GM19438 (cell line): ENCODE data around the gene CNTN5.
A peak's percentile ranks its signal among the peaks of the same experiment; 100 is the strongest.

Source experiments
- ATAC-seq: cut with Tn5 transposase; IDR thresholded peaks from one replicate; pipeline ENCODE4 v1.9.1; 2021; ENCODE audit warnings: low read depth; ENCODE audit not compliant: unreplicated experiment

Gene CNTN5

DNA sequence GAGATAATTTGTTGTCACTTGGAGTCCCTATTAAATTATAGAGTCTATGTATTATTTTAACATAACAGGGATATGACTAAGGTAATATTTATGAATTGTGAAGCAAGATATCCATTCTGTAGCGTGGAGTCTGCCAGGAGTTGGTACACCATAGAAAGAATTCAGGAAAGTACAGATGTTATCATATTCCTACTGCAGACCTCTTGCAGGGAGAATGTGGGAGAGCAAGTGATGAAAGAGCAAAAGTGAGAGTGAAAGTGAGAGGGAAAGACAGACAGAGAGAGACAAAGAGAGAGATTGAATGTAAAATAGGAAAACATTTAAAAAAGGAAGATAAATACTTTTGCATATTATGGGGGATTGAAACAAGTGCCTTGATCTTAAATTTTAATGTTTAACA is 468.8 kb downstream of the CNTN5 start:
- ATAC-seq, result no peak

DNA sequence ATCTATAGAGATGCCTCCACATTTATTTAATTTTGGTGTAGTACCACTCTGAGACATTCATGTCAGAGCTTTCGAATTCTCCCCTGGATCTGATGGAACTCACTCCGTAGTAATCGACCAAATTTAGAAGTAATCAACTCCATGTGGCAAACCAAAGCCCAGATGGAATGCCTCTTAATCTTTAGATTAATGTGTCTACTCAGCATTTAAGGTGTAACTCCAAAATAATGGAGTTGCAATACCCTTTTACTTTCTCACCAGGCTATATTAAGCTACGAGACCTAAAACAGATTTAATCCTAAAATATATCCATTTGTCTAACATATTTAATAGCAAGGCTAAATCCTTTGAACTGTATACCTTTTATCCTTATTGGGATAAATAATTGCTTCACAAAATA is 473.3 kb downstream of the CNTN5 start:
- no peak for ATAC-seq

DNA sequence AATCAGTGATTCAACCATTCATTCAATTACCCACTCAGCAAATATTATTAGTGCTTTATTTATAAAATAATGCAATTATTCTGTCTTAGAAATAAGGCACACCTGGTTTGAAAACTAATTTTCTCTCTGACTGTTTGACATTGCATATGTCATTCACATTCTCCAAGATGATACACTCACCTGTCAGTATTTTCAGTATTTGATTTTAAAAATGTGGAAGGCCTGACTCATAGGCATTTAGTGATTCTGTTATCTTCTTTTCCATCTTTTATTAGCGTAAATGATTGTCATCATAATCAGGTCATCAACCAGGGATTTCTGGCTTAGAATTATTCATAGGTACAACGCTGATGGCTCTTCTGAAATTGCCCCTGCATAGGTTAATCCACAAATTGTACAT is 480.9 kb downstream of the CNTN5 start:
- ATAC-seq, result no peak

DNA sequence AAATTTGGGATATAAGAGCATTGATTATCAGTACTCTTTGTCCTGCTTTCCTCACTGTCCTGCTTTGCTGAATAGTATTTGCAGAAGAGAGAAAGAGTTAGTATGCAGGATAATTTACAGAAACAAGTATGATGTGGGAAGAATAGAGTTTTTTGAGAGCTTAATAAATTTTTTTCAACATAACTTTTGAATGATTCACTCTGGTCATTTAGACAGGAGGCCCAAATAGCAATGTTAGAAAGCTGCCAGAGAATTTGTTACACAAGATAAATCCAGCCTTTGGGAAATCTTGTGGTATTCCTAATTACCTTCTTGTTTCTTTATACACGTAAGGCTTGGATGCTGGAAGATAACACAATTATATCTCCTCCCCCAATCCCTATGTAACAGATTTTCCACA is 484.6 kb downstream of the CNTN5 start:
- no peak for ATAC-seq

DNA sequence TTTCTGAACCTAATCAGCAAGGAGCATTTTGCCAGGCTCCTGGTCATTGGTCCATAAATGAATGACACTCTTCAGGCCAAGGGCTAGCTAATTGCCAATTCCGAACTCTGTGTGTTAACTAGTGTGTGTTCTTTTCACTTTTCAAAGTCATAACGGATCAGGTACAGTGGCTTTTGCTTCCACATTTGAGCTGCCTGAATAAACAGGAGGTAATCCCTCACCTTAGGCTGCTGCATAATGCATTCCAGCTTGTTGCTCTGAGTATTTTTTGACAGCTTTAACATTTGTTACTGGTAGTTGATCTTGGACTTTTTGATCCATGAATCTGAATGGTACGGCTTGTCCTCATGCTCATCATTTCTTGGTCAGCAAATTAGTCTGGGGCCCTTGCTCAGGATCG is 485.1 kb downstream of the CNTN5 start:
- no peak for ATAC-seq

DNA sequence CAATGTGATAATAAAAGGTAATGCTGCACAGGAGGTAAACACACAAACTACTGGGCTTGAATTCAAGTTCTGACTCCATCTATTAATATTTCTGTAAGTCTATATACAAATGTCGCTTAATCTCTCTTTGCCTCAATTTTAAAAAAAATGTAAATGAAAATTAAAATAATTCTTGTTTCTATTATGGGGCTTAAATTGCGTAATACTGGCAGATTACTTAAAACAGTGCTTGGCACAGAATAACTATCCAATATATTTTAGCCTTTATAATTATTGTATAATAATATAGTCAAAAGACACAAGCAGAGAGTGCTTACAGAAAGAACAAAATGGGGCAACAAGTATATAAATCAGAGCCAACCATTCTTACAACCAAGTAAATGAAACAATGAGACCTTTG is 489.1 kb downstream of the CNTN5 start:
- ATAC-seq, result no peak

DNA sequence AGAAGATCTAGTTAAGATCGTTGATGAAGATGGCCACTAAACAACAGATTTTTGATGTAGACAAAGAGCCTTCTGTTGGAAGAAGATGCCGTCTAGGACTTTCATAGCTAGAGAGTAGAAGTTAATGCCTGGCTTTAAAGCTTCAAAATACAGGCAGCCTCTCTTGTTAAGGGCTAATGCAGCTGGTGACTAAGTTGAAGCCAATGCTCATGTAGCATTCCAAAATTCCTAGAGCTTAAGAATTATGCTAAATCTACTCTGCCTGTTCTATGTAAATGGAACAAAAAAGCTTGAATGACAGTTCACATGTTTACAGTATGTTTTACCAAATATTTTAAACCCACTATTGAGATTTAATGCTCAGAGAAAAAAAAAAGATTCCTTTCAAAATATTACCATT is 492.6 kb downstream of the CNTN5 start:
- ATAC-seq, result no peak

DNA sequence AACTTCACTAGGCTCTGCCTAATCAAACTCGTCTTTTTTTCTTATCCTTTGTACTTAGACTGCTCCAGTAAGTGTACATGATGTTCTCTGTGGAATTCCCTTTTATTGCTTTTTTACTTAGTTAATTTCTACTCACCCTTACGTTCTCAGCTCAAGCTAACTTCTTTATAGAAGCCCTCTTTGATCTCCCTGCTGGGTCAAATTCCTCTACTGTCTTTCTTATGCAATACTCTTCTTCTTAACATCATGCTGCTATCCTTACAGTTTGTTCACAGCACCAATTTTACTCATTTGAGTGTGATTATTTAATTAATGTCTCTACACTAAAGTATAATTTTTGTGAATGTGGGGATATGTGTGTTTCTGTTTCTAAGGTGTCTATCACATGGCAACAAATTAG is 498.3 kb downstream of the CNTN5 start:
- ATAC-seq, result no peak

DNA sequence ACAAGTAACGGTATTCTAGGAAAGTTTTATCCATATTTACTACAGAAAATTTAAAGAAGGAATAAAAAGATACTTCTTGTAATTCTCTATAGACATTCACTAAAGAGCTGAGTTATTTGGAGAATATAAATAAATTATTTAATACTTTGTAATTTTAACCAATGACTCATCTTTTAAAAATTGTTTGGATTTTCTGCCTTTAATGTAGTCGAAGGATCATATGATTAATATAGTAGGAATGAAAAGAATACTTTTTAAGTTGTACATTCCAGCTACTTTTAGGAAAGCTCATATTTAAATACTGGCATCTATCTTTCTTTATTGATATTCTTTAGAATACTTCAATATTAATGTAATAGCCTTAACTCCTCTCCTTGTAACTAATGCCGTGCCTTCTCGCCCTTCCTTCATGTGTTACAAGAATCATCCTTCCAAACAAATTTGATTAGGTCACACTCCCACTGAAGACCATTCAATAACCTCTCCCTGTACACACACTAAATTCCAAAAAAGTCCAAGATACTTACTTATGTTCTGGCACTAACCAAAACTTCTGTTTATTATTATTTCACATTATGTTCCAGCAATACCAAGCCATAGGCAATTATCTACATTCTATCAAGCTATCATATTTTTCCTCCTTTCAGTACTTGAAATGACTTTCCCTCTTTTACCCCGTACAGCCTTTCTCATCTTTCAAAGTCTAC is 501.9 kb downstream of the CNTN5 start:
- no peak for ATAC-seq

DNA sequence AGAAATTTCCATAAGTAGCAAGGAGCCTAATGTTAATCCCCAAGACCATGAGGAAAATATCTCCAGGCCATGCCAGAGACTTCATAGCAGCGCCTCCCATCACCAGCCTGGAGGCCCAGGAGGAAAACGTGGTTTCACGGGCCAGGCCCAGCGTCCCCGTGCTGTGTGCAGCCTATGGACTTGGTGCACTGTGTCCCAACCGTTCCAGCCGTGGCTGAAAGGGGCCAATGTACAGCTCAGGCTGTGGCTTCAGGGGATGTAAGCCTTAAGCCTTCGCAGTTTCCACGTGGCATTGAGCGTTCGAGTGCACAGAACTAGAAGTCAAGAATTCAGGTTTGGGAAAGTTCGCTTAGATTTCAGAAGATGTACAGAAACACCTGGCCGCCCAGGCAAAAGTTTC is 510.7 kb downstream of the CNTN5 start:
- no peak for ATAC-seq

DNA sequence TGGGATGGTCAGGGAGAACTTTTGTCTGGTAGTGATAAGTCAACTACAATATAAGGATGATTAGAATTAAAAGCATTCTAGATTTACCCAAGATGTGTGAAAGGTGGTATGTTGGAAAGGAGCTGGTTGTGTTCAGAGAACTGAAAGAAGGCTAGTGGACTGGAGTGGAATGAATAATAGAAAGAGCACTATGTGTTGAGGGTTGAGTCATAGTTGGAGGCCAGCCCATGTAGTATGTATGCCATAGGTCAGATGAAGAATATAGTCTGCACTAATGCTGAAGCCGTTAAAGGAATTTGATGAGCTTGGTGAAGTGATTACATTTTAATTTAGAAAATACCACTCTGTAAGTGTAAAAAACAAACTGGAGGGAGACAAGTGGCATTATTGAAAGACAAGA is 514.1 kb downstream of the CNTN5 start:
- ATAC-seq, result peak; percentile 52

DNA sequence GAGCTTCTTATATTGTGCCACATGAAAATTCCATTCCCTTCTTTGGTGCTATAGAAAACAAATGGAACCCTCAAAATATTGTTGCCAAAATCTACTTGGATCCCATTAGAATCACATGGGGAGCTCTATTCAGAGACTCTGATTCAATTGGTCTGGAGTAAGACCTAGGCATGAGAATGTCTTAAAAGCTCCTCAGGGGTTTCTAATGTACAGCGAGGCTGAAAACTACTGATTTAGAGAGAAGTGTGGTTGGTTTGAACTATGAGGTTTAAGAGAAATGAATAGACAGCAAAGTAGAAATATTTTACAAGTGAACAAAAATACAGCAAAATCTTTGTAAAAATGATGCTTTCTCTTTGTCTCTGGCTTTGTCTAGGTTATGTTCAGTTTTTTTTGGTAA is 514.7 kb downstream of the CNTN5 start:
- ATAC-seq, result peak; percentile 74

DNA sequence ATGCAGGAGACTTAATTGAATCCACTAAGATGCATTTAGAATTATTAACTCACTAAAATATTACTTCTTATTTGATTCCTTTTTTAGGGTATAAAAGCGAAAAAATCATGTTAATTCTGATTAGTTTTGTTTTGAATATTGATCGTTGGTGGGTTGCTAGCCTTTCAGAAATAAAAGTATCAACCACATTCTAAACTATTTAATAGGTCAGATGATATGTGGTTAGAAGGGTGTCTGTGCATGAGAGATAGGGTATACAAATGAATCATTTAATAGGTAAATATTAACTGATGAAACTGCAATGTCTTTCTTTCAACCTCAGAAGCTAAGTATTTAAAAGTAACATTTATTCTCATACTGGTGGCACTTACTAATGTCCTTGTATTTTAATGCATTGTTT is 515.1 kb downstream of the CNTN5 start:
- peak; percentile 79 for ATAC-seq

DNA sequence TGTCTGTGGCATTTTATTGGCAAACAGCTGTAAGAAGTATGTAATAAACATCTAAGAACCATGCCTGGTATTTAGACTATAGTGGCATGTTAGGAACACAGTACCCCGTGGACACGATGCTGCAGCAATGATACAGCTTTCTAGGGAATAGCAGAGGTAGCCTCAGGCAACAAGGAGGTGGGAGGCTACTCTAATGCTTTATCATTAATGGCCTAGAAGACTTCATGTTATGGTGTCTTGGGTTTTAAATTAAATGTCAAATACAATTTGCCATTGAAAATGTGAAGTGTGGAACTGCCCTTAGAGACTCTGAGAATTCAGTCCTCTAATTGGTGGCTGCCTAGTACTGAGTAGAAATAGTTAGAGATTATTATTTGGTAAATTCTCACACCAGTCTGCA is 516.9 kb downstream of the CNTN5 start:
- no peak for ATAC-seq

DNA sequence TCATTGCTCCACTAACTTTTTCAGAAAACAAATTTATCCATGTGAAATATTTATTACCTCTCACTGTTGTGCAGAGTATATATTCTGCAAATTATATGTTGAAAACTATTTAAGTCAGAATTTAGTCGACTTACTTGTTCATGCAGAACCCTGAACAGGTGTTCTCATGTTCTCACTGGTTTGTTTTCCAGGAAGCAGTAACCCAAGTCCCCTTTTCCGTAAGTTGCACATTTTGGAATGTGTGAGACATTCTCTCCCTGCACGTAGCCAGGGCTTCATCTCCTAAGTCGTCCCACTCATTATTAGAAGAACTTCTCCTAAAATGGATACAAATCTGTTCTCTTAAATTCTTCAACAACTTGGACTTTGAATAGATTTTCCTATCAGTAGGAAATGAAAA is 524.9 kb downstream of the CNTN5 start:
- ATAC-seq, result no peak

DNA sequence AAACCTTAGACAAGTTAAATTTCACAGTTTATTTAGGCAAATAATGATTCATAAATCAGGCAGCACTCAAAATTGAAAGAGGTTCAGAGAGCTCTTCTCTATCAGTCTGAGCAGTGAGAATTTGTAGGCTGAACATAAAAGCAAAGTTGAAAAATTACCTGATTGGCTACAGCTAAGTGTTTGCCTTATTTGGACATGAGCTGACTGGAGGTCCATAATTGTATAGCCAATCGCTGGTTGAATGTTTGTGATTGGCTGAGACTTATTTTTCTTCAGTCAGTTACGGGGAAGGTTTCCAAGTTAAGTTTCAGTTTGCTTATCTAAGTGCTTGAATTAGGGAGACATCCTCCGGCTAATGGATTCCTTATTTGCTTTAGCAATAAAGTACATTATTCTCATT is 527.5 kb downstream of the CNTN5 start:
- ATAC-seq, result no peak

DNA sequence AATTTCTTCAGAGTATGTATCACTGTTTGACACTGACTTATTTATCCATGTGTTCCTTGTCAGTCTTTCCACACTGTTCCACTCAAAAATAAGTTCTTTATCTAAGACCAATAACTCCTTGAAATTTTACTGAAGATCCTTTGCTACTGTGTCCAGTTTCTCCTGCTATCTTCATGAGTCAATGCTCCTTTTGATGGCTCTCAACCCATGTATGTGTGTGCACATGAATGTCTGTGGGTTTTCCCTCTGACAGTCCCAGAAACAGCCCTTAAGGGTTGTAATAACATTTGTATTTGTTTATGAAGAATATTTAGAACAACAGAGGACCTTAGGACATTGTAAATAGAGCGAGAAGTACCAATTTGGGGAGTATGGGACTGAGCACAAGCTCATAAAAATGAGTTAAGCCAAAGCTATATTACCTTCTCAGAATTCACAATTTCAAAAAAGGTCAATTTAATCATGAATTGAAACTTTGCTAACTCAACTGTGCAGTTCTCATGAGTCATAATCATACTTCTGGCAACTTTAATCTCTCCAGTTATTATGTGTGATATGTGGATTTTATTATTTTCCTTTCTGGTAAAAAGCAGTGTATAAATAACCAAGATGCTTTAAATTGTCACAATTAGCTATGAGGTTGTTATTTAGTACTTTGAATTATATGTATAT is 533.6 kb downstream of the CNTN5 start:
- ATAC-seq, result no peak

DNA sequence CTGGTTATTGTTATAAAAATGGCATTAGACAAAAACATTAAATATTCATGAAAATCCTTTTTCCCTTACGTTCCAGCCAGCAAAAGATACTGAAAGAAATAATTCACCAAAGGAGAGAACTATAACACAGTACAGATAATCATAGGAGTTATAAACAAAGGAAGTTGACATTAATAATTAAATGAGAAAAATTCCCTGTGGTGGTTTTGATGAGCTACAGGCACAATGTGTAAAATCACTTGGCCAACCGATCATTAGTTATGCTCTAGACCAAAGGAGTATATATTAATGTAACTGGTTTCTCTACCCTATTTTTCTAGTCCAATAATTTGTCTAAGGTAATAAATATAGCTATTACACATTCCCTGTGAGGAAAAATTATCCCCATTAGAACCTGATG is 534.7 kb downstream of the CNTN5 start:
- no peak for ATAC-seq

DNA sequence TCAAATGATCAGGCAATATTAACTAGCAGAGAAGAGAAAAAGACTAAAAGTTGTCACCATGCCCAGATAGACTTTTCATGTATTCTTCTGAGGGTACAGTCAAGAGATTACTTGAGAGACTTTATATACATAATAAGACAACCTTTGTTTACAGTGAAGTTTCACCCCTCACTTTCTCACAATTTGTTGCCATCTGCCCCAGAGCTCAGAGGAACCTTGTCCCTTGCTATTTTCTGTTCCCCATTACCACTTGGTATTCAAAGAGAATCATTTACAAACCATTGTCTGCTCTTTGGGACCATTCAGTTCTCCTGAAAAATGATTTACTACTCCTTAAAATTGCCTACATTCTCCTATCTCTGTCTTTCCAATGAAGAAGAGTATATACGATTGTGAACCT is 544.6 kb downstream of the CNTN5 start:
- ATAC-seq, result peak; percentile 70

DNA sequence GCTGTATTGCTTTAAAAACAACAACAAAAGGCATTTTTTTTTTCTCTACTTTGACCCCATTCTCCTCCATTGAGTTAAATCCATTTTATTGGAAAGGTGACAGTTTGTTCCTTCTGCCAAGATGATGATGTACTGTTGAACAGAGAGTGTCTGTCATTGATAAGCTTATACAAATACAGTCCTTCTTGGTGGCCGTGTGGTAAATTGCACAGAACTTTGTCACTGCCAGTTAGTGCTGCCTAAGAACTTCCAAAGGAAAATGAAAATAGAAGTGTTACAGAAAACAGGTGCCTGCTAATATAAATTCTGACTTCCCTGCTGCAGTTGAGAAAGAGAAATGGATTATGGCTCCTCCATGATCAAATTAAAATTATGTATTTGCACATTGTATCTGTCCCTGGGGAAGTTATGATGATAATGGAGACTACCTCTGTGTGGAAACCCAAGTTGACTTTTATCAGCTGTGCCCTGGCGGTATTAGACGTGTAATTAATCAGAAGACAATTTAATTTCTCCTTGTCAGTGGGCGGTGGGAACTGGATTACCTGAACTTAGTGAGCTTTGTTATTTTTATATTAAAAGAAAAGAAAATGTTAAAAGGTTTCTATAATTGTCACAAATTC is 546.7 kb downstream of the CNTN5 start:
- ATAC-seq, result no peak

DNA sequence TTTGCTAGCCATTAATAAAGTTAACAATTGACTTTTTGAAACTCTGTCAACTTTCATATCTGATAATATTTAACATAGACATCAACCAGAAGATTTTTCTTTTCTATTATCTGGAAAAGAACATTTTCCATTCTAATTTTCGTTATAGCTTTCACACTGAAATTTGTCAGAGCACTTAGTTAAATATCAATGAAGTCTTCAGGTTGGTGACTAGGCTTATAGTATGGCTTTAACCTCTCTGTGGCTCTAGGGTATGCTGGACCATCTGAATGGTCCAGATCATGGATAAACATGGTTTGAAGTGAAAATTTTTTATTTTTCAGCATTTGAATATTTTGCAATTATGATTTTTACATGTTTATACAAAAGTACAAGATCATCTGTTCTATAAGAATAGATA is 548.1 kb downstream of the CNTN5 start:
- peak; percentile 50 for ATAC-seq

DNA sequence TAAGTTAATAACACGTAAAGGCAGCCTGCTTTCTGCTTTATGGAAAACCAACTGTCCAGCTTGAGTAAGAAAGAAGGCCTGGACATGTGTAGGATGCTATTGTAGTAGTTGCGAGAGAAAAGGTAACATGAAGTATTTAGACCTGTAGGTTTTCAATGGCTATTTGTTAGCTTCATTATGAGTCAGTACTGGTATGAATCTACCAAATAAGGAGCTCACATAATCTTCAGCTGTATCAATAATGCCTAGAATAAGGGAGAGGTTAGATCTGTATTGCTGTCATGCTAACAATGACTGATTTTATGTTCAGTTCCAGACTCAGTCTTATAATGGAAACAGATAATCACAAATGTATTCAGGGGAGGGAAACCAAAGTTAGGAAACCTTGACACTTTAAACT is 550.3 kb downstream of the CNTN5 start:
- ATAC-seq, result peak; percentile 58
